ENCODE measurements around the gene PALM2AKAP2. TPM values are rescaled to one million over a fixed set of nuclear protein-coding genes. Genes with fewer than 3 reads are reported as not detected.

The PALM2AKAP2 gene
- total RNA-seq, 2 donors from 2014 or later: 0.49 to 1.1 TPM

- no peak overlapping the region for H3K4me3 ChIP-seq (ENCODE audit: low read length)
- TF ChIP-seq CTCF (conservative IDR thresholded peaks at IDR 0.05): no peak
- Mint-ChIP-seq H3K27ac (no peak overlapping the region), H3K4me1 (no peaks in the 10 kb centered on the region), H3K4me3 (no peak overlapping the region), H3K9me3 (no peaks in the 10 kb centered on the region), H3K27me3 (ENCODE audit: insufficient read depth) (peaks cover 2% of the 10 kb centered on the region), H3K36me3 (ENCODE audit: low read depth) (no peaks in the 10 kb centered on the region)
- DNase-seq: no peak
- no peak overlapping the region for H3K27ac ChIP-seq (ENCODE audit: low read depth, low read length)
- H3K4me1 ChIP-seq (ENCODE audit: control insufficient read depth, insufficient read depth, low read length): no peaks in the 10 kb centered on the region
- 78% methylated on average over 1 of the region's 1 CpG; no CpG with 5 or more reads in 1 of the 2 experiments for WGBS, 2 experiments (ENCODE audit: insufficient coverage in 1 of 2, insufficient read length in 1 of 2)
- no peaks in the 10 kb centered on the region for H3K36me3 ChIP-seq (ENCODE audit: control insufficient read depth, insufficient read depth, low read length)
- H3K27me3 ChIP-seq (ENCODE audit: control insufficient read depth, insufficient read depth, low read length, poor library complexity, severe bottlenecking): no peaks in the 10 kb centered on the region
- H3K9me3 ChIP-seq (ENCODE audit: control insufficient read depth, low read length): no peaks in the 10 kb centered on the region
- H3K9ac ChIP-seq (ENCODE audit: extremely low read depth, low read length, poor library complexity, severe bottlenecking): no peak overlapping the region
Observed at GRCh38 chr9:109801484-109801883, 21.5 kb downstream of the PALM2AKAP2 start.

- no peaks in the 10 kb centered on the region for H3K9me3 Mint-ChIP-seq
- H3K27me3 ChIP-seq (ENCODE audit: control insufficient read depth, insufficient read depth, low read length, poor library complexity, severe bottlenecking): no peaks in the 10 kb centered on the region
- no peak overlapping the region for H3K4me3 Mint-ChIP-seq
- H3K4me3 ChIP-seq (ENCODE audit: low read length): no peak overlapping the region
- no peaks in the 10 kb centered on the region for H3K36me3 Mint-ChIP-seq (ENCODE audit: low read depth)
- no peak overlapping the region for H3K9ac ChIP-seq (ENCODE audit: extremely low read depth, low read length, poor library complexity, severe bottlenecking)
- H3K27ac ChIP-seq (ENCODE audit: low read depth, low read length): no peak overlapping the region
- no peaks in the 10 kb centered on the region for H3K4me1 Mint-ChIP-seq
- WGBS, 2 experiments (ENCODE audit: insufficient coverage in 1 of 2, insufficient read length in 1 of 2): 89 to 91% methylated on average over 1 of the region's 1 CpG
- DNase-seq: no peak
- no peaks in the 10 kb centered on the region for H3K9me3 ChIP-seq (ENCODE audit: control insufficient read depth, low read length)
- peaks cover 2% of the 10 kb centered on the region for H3K27me3 Mint-ChIP-seq (ENCODE audit: insufficient read depth)
- no peak for TF ChIP-seq CTCF (conservative IDR thresholded peaks at IDR 0.05)
- no peak overlapping the region for H3K27ac Mint-ChIP-seq
- no peaks in the 10 kb centered on the region for H3K4me1 ChIP-seq (ENCODE audit: control insufficient read depth, insufficient read depth, low read length)
- H3K36me3 ChIP-seq (ENCODE audit: control insufficient read depth, insufficient read depth, low read length): no peaks in the 10 kb centered on the region
Observed at GRCh38 chr9:109802491-109802890, 22.5 kb downstream of the PALM2AKAP2 start.

DNA sequence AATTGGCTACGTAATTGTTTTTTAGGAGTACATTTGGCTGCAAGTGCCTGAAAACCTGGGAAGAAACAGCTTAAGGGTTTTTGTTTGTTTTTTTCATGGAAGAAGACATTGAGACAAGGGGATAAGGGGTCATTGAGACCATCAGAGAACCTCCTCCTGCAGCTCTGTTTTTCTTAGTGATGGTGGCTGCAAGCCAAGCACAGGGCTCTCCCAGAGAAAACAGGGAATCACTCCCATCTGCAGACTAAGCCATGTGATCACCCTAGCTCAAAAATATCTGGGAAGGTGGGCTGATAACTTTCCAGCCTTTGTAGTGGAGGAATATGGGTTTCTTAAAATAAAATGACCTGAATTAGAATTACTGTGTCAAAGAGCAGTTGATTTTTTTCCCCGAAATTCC is 25.1 kb downstream of the PALM2AKAP2 start:
- Histone ChIP-seq H3K4me3 (ENCODE audit: low read length) (no peak overlapping the region), H3K27ac (ENCODE audit: low read depth, low read length) (no peak overlapping the region), H3K9ac (ENCODE audit: extremely low read depth, low read length, poor library complexity, severe bottlenecking) (no peak overlapping the region), H3K4me1 (ENCODE audit: control insufficient read depth, insufficient read depth, low read length) (no peaks in the 10 kb centered on the region), H3K27me3 (ENCODE audit: control insufficient read depth, insufficient read depth, low read length, poor library complexity, severe bottlenecking) (no peaks in the 10 kb centered on the region), H3K9me3 (ENCODE audit: control insufficient read depth, low read length) (no peaks in the 10 kb centered on the region), H3K36me3 (ENCODE audit: control insufficient read depth, insufficient read depth, low read length) (no peaks in the 10 kb centered on the region)
- Mint-ChIP-seq H3K4me3 (no peak overlapping the region), H3K9me3 (peaks cover 3% of the 10 kb centered on the region), H3K27ac (no peak overlapping the region), H3K36me3 (ENCODE audit: low read depth) (no peaks in the 10 kb centered on the region), H3K4me1 (no peaks in the 10 kb centered on the region), H3K27me3 (ENCODE audit: insufficient read depth) (peaks cover 2% of the 10 kb centered on the region)
- no peak for DNase-seq
- 89 to 100% methylated on average over 1 to 2 of the region's 2 CpGs for WGBS, 2 experiments (ENCODE audit: insufficient coverage in 1 of 2, insufficient read length in 1 of 2)
- no peak for TF ChIP-seq CTCF (conservative IDR thresholded peaks at IDR 0.05)

Data from endodermal cell (in vitro differentiated cells).